Omental fat pad (tissue), 4 donors: ENCODE measurements around the gene FBXO39. TPM values are rescaled to one million over a fixed set of nuclear protein-coding genes. Genes with fewer than 3 reads are reported as not detected.
A peak's percentile ranks its signal among the peaks of the same experiment; 100 is the strongest.

Experiments used
- ATAC-seq: fragments of 150-250 bp; one replicate; pipeline ENCODE4 v1.9.1; 2016; ENCODE audit warnings: mild to moderate bottlenecking, moderate library complexity; ENCODE audit not compliant: low FRiP score
- DNase-seq: peaks from one replicate; pipeline ENCODE4 v3.0.0-alpha.2; 2019; ENCODE audit warnings: low spot score
- CTCF ChIP-seq, 3 donors: fragments of 450-650 bp; IDR thresholded peaks; one replicate each; pipeline ENCODE4 v1.5.1; 2016 to 2017; ENCODE audit warnings: antibody characterized with exemption in 3 of 3, mild to moderate bottlenecking in 3 of 3, moderate library complexity in 2 of 3
- total RNA-seq, 4 donors: library from RNA; depleted of rRNA; stranded (reverse); fragments of >200 nt; gene quantifications; one replicate each; pipeline ENCODE4 v1.1.0, GENCODE V29; 2016

FBXO39 gene
- total RNA-seq, 4 donors from 2014 or later: 0.75 to 1.1 (median 1.0) TPM; not detected in 1

DNA sequence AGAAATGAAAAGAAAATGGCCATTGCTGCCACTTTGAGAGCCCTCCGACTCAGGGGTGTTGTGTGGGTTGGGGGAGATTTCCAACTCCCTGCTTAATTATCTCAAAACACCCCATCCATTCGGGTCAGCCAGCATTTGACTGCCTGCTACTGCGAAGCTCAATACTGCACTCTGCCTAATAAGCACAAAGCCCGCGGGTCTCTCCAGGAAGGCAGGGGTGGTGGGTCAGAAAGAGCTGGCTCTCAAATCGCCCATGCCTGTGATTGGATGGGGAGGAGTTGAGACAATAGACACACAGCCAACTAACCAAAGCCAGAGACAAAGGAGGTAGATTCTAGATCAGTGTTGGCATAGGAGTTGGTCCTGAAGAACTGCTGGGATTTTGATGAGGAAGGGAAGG is 22.5 kb upstream of the FBXO39 start:
- no peak for TF ChIP-seq CTCF (IDR thresholded peaks at IDR 0.05)
- ATAC-seq (no peak), DNase-seq (no peak)

DNA sequence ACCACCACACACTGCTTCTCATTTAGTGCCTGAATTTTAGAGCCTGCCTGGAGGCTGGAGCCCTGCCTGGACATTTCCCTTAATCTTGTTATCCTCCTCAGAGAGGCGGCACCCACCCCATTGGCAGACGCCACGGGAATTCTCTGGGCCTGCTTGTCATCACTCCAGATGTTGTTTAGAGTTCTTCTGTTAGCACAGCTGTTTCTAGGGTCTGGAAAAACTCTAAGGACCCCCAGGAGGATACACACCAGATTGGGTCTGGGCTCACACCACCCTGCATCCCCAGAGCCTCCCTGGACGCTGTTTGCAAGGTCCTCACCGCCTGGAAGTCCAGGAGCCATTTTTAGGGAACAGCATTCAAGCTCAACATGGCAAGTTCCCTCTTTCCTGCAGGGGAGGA is 20.7 kb upstream of the FBXO39 start:
- ATAC-seq (peak; percentile 17), DNase-seq (no peak)
- TF ChIP-seq CTCF (IDR thresholded peaks at IDR 0.05): no peak

- TF ChIP-seq CTCF (IDR thresholded peaks at IDR 0.05): no peak
- peak; percentile 53 for ATAC-seq
- no peak for DNase-seq
Measured at GRCh38 chr17:6755731-6756184, 20.3 kb upstream of the FBXO39 start, which contains the start of gene XAF1. Gene XAF1, plus strand, starts transcription at chr17:6756046. Its CDS starts 33 bp downstream, at chr17:6756079.

- ATAC-seq (no peak), DNase-seq (no peak)
- no peak for TF ChIP-seq CTCF (IDR thresholded peaks at IDR 0.05)
Measured at GRCh38 chr17:6756425-6757031, 19.5 kb upstream of the FBXO39 start.

GRCh38 chr17:6757747-6758146 is 18.3 kb upstream of the FBXO39 start:
- ATAC-seq: no peak
- no peak for DNase-seq
- no peak for TF ChIP-seq CTCF (IDR thresholded peaks at IDR 0.05)

- DNase-seq (no peak), ATAC-seq (no peak)
- no peak for TF ChIP-seq CTCF (IDR thresholded peaks at IDR 0.05)
Measured at GRCh38 chr17:6761779-6762178, 14.2 kb upstream of the FBXO39 start.

DNA sequence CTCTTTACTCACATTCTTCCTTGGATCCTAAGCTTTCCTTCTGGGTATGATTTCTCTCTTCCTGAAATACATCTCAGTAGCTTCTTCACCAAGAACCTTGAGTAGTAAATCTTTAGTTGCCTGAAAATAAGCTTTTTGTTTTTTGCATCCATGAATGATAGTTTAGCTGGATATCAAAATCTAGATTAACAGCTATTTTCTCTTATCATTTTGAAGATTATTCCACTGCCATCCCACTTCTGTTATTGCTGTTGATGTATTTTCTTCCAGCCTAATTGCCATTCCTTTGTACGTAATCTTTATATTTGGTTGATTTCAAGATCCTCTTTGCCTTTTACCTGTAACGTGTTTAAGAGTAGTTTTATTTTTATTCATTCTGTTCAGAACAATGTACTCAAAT is 7.6 kb upstream of the FBXO39 start:
- no peak for TF ChIP-seq CTCF (IDR thresholded peaks at IDR 0.05)
- no peak for ATAC-seq
- DNase-seq: no peak
